ENCODE measurements around the gene SARS2. TPM values are rescaled to one million over a fixed set of nuclear protein-coding genes. Genes with fewer than 3 reads are reported as not detected.

Gene SARS2
- total and polyA plus RNA-seq, 12 donors, result 9.1 to 116 (median 35.4) TPM

DNA sequence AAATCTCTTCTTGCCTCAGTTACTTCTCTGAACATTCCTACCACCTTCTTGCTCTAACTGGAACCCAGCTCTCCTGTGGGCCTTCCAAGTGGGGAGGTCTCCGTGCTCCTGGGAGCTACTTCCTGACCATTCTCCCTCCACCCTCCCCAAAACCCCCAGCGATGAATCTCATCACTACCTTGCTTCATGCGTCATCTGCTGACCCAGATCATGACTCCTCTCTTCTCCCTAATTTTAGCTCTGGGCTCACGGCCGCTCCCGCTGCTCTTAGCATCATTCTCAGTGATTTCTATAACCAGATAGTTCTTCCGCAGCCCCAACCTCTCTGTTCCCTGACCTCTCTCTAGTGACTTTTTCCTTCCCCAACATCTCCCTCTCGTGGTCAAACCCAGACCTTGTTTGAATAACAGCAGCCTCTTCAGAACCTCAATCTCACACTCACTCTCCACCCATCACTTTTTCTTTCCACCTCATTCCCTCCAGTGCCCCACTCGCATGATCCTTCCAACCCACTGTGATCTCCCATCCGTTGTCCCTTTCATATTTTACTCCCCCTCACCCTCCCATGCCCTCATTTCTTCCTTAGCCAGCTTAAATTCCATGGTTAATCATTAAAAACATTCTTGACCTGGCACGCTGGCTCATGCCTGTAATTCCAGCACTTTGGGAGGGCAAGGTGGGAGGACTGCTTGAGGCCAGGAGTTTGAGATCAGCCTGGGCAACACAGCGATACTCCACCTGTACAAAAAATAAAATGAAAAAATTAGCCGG, 22.0 kb upstream of the SARS2 start:
- Histone ChIP-seq H3K27me3 (no peaks in the 10 kb centered on the region), H3K27ac (no peak overlapping the region), H3K4me3 (no peak overlapping the region), H3K4me1 (replicated peaks in 1 of 2) (peaks cover 6 to 8% of the 10 kb centered on the region in 2 donors), H3K9me3 (replicated peaks in 1 of 3) (no peaks in the 10 kb centered on the region), H3K36me3 (replicated peaks in 1 of 2) (no peaks in the 10 kb centered on the region)
- intact Hi-C loops (cut with DNase I), result loop anchor here in 1 of 2 donors (10.0 kb wide), 1 partner anchor 438 kb away; no protein-coding TSS in a partner anchor
- 73 to 82% (median 76%) methylated on average over 13 of the region's 13 CpGs for WGBS, 4 donors
- DNase-seq, result peak in 3 of 7 donors; percentile 36 to 46 (median 44)
- TF ChIP-seq, protein P1, sequence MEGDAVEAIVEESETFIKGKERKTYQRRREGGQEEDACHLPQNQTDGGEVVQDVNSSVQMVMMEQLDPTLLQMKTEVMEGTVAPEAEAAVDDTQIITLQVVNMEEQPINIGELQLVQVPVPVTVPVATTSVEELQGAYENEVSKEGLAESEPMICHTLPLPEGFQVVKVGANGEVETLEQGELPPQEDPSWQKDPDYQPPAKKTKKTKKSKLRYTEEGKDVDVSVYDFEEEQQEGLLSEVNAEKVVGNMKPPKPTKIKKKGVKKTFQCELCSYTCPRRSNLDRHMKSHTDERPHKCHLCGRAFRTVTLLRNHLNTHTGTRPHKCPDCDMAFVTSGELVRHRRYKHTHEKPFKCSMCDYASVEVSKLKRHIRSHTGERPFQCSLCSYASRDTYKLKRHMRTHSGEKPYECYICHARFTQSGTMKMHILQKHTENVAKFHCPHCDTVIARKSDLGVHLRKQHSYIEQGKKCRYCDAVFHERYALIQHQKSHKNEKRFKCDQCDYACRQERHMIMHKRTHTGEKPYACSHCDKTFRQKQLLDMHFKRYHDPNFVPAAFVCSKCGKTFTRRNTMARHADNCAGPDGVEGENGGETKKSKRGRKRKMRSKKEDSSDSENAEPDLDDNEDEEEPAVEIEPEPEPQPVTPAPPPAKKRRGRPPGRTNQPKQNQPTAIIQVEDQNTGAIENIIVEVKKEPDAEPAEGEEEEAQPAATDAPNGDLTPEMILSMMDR (IDR thresholded peaks at IDR 0.05), result peak in 5 of 6 experiments; percentile 6 to 42 (median 32)
- no peak for TF ChIP-seq POLR2A (IDR thresholded peaks at IDR 0.05)

DNA sequence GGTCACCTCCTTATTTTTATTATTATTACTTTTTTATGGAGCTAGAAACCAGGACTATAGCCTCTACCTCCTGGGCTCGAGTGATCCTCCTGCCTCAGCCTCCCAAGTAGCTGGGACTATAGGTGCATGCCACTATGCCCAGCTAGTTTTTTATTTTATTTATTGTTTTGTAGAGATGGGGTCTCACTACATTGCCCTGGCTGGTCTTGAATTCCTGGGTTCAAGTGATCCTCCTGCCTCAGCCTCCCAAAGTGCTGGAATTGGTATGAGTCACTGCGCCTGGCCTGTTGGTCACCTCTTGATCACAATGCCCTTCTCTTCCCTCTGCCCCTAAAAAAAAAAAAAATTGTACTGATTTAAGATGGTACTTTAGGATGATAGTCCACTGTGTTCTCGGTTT, 20.6 kb upstream of the SARS2 start:
- no peak for DNase-seq
- 59 to 83% (median 73%) methylated on average over 3 of the region's 3 CpGs for WGBS, 4 donors
- H3K27me3 ChIP-seq, result no peaks in the 10 kb centered on the region
- TF ChIP-seq POLR2A (IDR thresholded peaks at IDR 0.05), result no peak
- TF ChIP-seq, protein P1 (IDR thresholded peaks at IDR 0.05), result no peak
- H3K4me3 ChIP-seq, result no peak overlapping the region
- peaks cover 6 to 8% of the 10 kb centered on the region in 2 donors for H3K4me1 ChIP-seq (replicated peaks in 1 of 2)
- no peak overlapping the region for H3K27ac ChIP-seq
- H3K36me3 ChIP-seq (replicated peaks in 1 of 2), result no peaks in the 10 kb centered on the region
- no peaks in the 10 kb centered on the region for H3K9me3 ChIP-seq (replicated peaks in 1 of 3)
- intact Hi-C loops (cut with DNase I), result loop anchor here in 1 of 2 donors (10.0 kb wide), 1 partner anchor 436 kb away; no protein-coding TSS in a partner anchor

DNA sequence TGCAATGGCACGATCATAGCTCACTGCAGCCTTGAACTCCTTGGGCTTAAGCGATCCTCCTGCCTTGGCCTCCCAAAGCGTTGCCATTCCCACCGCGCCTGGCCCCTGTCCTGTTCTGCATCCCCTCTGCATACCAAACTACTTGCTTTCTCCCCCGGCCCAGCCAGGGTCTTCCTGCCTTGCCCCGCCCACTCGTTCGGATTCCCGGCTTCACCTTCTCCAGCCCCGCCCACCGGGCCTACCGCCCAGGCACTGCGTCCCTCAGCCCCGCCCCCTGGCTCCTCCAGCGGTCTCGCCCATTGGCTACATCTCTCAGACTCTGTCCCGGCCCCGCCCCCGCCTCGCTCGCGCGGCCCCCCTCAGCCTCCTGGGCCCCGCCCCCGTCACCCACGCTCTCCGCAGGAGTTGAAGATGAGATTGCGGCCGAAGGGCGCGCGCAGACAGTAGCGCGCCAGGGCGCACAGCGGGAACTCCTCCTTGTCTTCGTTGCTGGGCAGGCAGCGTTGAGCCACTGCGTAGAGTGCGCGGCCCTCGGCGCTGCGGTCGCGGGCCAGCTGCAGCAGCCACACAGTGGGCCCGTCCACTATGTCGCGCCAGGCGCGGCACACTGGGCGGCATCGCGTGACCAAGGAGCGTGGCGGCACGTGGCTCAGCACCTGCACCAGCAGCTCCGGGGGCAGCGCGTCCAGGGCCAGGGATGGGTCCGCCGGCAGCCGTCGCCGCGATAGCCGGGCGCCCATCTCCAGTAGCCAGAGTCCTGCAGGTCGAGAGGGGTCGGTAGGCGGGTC, 19.2 kb upstream of the SARS2 start:
- Histone ChIP-seq H3K27me3 (no peaks in the 10 kb centered on the region), H3K36me3 (replicated peaks in 1 of 2) (peaks cover 0 to 2% of the 10 kb centered on the region in 2 donors), H3K4me3 (peak overlapping the region in 2 of 4 donors; percentile 13 to 56), H3K4me1 (replicated peaks in 1 of 2) (peaks cover 6 to 8% of the 10 kb centered on the region in 2 donors), H3K27ac (no peak overlapping the region), H3K9me3 (replicated peaks in 1 of 3) (no peaks in the 10 kb centered on the region)
- TF ChIP-seq POLR2A (IDR thresholded peaks at IDR 0.05), result no peak
- TF ChIP-seq, protein P1 (IDR thresholded peaks at IDR 0.05), result no peak
- 4 to 12% (median 8%) methylated on average over 15 to 72 of the region's 72 CpGs for WGBS, 4 donors
- DNase-seq, result peak; percentile 90 to 96 (median 94)
- intact Hi-C loops (cut with DNase I), result loop anchor here in 1 of 2 donors (10.0 kb wide), 1 partner anchor 435 kb away; no protein-coding TSS in a partner anchor

Data from adrenal gland (tissue), 12 donors.